Subcutaneous abdominal adipose tissue (tissue), 5 donors: Measurements from ENCODE around the gene DNAJB8.

Experiments used
- H3K27ac ChIP-seq: one replicate; pipeline ENCODE4 v1.7.0; 2013; ENCODE audit warnings: low read depth, mild to moderate bottlenecking, inconsistent platforms, low read length, moderate library complexity
- H3K27me3 ChIP-seq, 5 donors: one replicate each; pipeline ENCODE4 v1.7.0; 2013; ENCODE audit warnings: low read length in 5 of 5, inconsistent platforms in 1 of 5; ENCODE audit not compliant: control insufficient read depth in 5 of 5, insufficient read depth in 4 of 5
- H3K36me3 ChIP-seq, 5 donors: one replicate each; pipeline ENCODE4 v1.7.0; 2013; ENCODE audit warnings: low read length in 5 of 5; ENCODE audit not compliant: control insufficient read depth in 5 of 5, insufficient read depth in 5 of 5
- H3K4me1 ChIP-seq, 5 donors: one replicate each; pipeline ENCODE4 v1.7.0; 2013; ENCODE audit warnings: low read length in 5 of 5, mild to moderate bottlenecking in 3 of 5, moderate library complexity in 1 of 5; ENCODE audit not compliant: control insufficient read depth in 5 of 5, insufficient read depth in 5 of 5
- H3K4me3 ChIP-seq, 5 donors: one replicate each; pipeline ENCODE4 v1.7.0; 2013; ENCODE audit warnings: low read length in 5 of 5, low read depth in 1 of 5
- H3K9ac ChIP-seq, 5 donors: one replicate each; pipeline ENCODE4 v1.7.0; 2013; ENCODE audit warnings: low read length in 5 of 5, mild to moderate bottlenecking in 4 of 5, moderate library complexity in 3 of 5
- H3K9me3 ChIP-seq, 5 donors: one replicate each; pipeline ENCODE4 v1.7.0; 2013; ENCODE audit warnings: low read length in 5 of 5; ENCODE audit not compliant: control insufficient read depth in 5 of 5
- donor health status: healthy.
- donor health status: healthy.
- donor health status: healthy.
- donor health status: healthy.
- donor health status: healthy.

Gene DNAJB8

GRCh38 chr3:128466840-128467541, at the start of gene DNAJB8:
Gene DNAJB8 (minus strand): TSS chr3:128466890. CDS start chr3:128463245, 3,645 bp downstream.
- Histone ChIP-seq H3K27me3 (peaks cover 14 to 31% (median 30%) of the 10 kb centered on the region in 5 donors), H3K36me3 (no peaks in the 10 kb centered on the region), H3K4me3 (no peak within 1 kb of the TSS), H3K4me1 (peaks cover 0 to 1% (median 0%) of the 10 kb centered on the region in 5 donors), H3K27ac (no peak within 1 kb of the TSS), H3K9me3 (peaks cover 0 to 5% (median 0%) of the 10 kb centered on the region in 5 donors), H3K9ac (no peak within 1 kb of the TSS)

- no peak overlapping the region for H3K9ac ChIP-seq
- no peak overlapping the region for H3K4me3 ChIP-seq
- peaks cover 5 to 12% (median 9%) of the 10 kb centered on the region in 5 donors for H3K9me3 ChIP-seq
- peaks cover 0 to 19% (median 10%) of the 10 kb centered on the region in 5 donors for H3K27me3 ChIP-seq
- H3K36me3 ChIP-seq = no peaks in the 10 kb centered on the region
- H3K4me1 ChIP-seq = no peaks in the 10 kb centered on the region
- no peak overlapping the region for H3K27ac ChIP-seq
Observed at GRCh38 chr3:128515967-128516366, 49.3 kb upstream of the DNAJB8 start.

GRCh38 chr3:128508852-128509251, 42.2 kb upstream of the DNAJB8 start:
- H3K9ac ChIP-seq = no peak overlapping the region

GRCh38 chr3:128506754-128507153, 40.1 kb upstream of the DNAJB8 start:
- Histone ChIP-seq H3K4me1 (no peaks in the 10 kb centered on the region), H3K27ac (no peak overlapping the region), H3K27me3 (peaks cover 6 to 29% (median 16%) of the 10 kb centered on the region in 5 donors), H3K4me3 (no peak overlapping the region), H3K9me3 (peaks cover 0 to 6% (median 5%) of the 10 kb centered on the region in 5 donors), H3K36me3 (no peaks in the 10 kb centered on the region), H3K9ac (no peak overlapping the region)

More at GRCh38 chr3:128508852-128509251, 42.2 kb upstream of the DNAJB8 start:
- Histone ChIP-seq H3K4me1 (no peaks in the 10 kb centered on the region), H3K36me3 (no peaks in the 10 kb centered on the region), H3K9me3 (peaks cover 2 to 7% (median 6%) of the 10 kb centered on the region in 5 donors), H3K27ac (no peak overlapping the region), H3K4me3 (no peak overlapping the region), H3K27me3 (peaks cover 5 to 18% (median 10%) of the 10 kb centered on the region in 5 donors)

GRCh38 chr3:128505771-128506170, 39.1 kb upstream of the DNAJB8 start:
- no peak overlapping the region for H3K9ac ChIP-seq
- H3K4me3 ChIP-seq = no peak overlapping the region
- H3K36me3 ChIP-seq = no peaks in the 10 kb centered on the region
- no peak overlapping the region for H3K27ac ChIP-seq
- H3K9me3 ChIP-seq = peaks cover 0 to 6% (median 5%) of the 10 kb centered on the region in 5 donors
- no peaks in the 10 kb centered on the region for H3K4me1 ChIP-seq
- peaks cover 6 to 29% (median 19%) of the 10 kb centered on the region in 5 donors for H3K27me3 ChIP-seq

GRCh38 chr3:128504963-128505730, 38.5 kb upstream of the DNAJB8 start:
- Histone ChIP-seq H3K4me3 (no peak overlapping the region), H3K27ac (no peak overlapping the region), H3K36me3 (no peaks in the 10 kb centered on the region), H3K27me3 (peaks cover 6 to 29% (median 19%) of the 10 kb centered on the region in 5 donors), H3K9me3 (peaks cover 0 to 6% (median 5%) of the 10 kb centered on the region in 5 donors), H3K4me1 (no peaks in the 10 kb centered on the region), H3K9ac (no peak overlapping the region)

DNA sequence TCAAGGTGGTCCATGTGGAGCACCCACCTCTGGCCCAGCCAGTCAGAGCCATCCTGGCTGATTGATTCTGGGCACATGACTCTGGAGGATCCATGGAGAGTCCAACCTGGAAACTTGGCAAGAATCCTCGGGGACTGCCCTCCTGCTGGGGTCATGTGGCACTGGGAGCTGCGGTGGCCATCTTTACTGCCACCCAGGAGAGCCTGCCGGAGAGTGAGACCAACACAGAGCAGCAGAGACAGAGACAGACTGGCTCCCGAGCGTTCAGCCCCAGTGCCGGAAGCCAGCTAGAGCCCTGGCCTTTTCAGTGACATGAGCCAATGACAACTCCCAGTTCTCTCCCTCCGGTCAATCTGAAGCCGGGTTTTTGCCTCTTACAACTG, 37.8 kb upstream of the DNAJB8 start:
- Histone ChIP-seq H3K36me3 (no peaks in the 10 kb centered on the region), H3K27ac (no peak overlapping the region), H3K4me3 (no peak overlapping the region), H3K9ac (no peak overlapping the region), H3K9me3 (peaks cover 0 to 6% (median 5%) of the 10 kb centered on the region in 5 donors), H3K27me3 (peaks cover 6 to 32% (median 25%) of the 10 kb centered on the region in 5 donors), H3K4me1 (no peaks in the 10 kb centered on the region)

GRCh38 chr3:128503751-128504532, 37.3 kb upstream of the DNAJB8 start:
- H3K36me3 ChIP-seq = no peaks in the 10 kb centered on the region
- H3K9me3 ChIP-seq = peaks cover 0 to 6% (median 5%) of the 10 kb centered on the region in 5 donors
- H3K9ac ChIP-seq = no peak overlapping the region
- H3K4me1 ChIP-seq = no peaks in the 10 kb centered on the region
- no peak overlapping the region for H3K27ac ChIP-seq
- H3K27me3 ChIP-seq = peaks cover 7 to 31% (median 28%) of the 10 kb centered on the region in 5 donors
- H3K4me3 ChIP-seq = no peak overlapping the region

DNA sequence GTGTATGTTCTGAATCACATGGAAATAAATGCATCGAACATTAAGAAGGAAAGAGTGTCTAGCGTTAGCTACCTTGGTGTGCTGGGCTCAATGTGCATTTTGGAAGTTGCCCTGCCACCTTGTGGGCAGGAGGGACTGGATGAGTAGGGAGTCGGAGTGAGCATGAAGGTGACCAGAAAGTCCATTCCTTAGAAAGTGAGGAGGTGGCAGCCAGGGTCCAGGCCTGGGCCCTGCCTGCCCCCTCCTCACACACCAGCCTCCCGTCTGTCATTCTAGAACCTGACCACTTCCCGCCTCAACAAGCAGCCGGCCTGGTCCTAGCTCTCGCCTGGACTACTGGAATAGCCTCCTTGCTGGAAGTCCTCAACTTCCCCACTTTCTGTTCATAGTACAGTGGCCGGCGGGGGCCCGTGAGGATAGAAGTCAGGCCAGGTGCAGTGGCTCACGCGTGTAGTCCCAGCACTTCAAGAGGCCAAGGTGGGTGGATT, 36.5 kb upstream of the DNAJB8 start:
- Histone ChIP-seq H3K4me1 (peaks cover 0 to 2% (median under 1%) of the 10 kb centered on the region in 5 donors), H3K9me3 (peaks cover 0 to 6% (median 5%) of the 10 kb centered on the region in 5 donors), H3K9ac (no peak overlapping the region), H3K27ac (no peak overlapping the region), H3K36me3 (no peaks in the 10 kb centered on the region), H3K4me3 (no peak overlapping the region), H3K27me3 (peaks cover 6 to 35% (median 27%) of the 10 kb centered on the region in 5 donors)
